Measurements from ENCODE around the gene CACNB4. TPM values are rescaled to one million over a fixed set of nuclear protein-coding genes. Genes with fewer than 3 reads are reported as not detected.

CACNB4 gene
- total and polyA plus RNA-seq, 9 of the 15 experiments (the other 6 are each of a cell fraction or from before 2014, with no cell fraction given): 0.01 to 0.20 (median 0.04) TPM; not detected in 1

GRCh38 chr2:152042636-152043615 lies 55.9 kb downstream of the CACNB4 start (continued):
- TF ChIP-seq SREBF1 (IDR thresholded peaks at IDR 0.05; ENCODE audit: borderline replicate concordance, low read depth, low read length) (no peak), GTF2A2 (tag; IDR thresholded peaks at IDR 0.05) (peak; percentile 89), CHCHD3 (CRISPR knock-in tag; IDR thresholded peaks at IDR 0.05) (no peak), HNRNPUL1 (IDR thresholded peaks at IDR 0.05; ENCODE audit: low read length) (no peak), PURB (CRISPR knock-in tag; IDR thresholded peaks at IDR 0.05; ENCODE audit: low read depth) (no peak), BRF2 (IDR thresholded peaks at IDR 0.05; ENCODE audit: borderline replicate concordance, insufficient read depth, insufficient read length) (no peak), ARID2 (IDR thresholded peaks at IDR 0.05) (no peak), E2F4 (CRISPR knock-in tag; IDR thresholded peaks at IDR 0.05; ENCODE audit: low read depth) (no peak), CSDE1 (IDR thresholded peaks at IDR 0.05) (no peak), DMBX1 (CRISPR knock-in tag; IDR thresholded peaks at IDR 0.05; ENCODE audit: borderline replicate concordance) (no peak), FOXJ2 (tag; IDR thresholded peaks at IDR 0.05) (peak; percentile 85), MCM2 (IDR thresholded peaks at IDR 0.05; ENCODE audit: low read depth) (no peak), HNRNPL (IDR thresholded peaks at IDR 0.05; ENCODE audit: low read depth, low read length) (no peak), RFX7 (CRISPR knock-in tag; IDR thresholded peaks at IDR 0.05) (no peak), ZNF324 (CRISPR knock-in tag; IDR thresholded peaks at IDR 0.05) (no peak), SMAD4 (CRISPR knock-in tag; conservative IDR thresholded peaks at IDR 0.05) (peak; percentile 40; the same call in 1 of the 2 replicates), SRSF1 (IDR thresholded peaks at IDR 0.05; ENCODE audit: low read depth, low read length) (no peak), ZNF589 (CRISPR knock-in tag; IDR thresholded peaks at IDR 0.05; ENCODE audit: low read depth) (peak; percentile 96), HNRNPLL (IDR thresholded peaks at IDR 0.05; ENCODE audit: low read depth, low read length, poor library complexity, severe bottlenecking) (no peak), ESRRB (CRISPR knock-in tag; IDR thresholded peaks at IDR 0.05; ENCODE audit: borderline replicate concordance) (no peak), ATF7 (IDR thresholded peaks at IDR 0.05) (no peak), FOXA1 (IDR thresholded peaks at IDR 0.05; ENCODE audit: borderline replicate concordance) (no peak), TSC22D4 (tag; IDR thresholded peaks at IDR 0.05) (no peak), BRF1 (IDR thresholded peaks at IDR 0.05; ENCODE audit: borderline replicate concordance, extremely low read depth, insufficient read length) (no peak)
- TF ChIP-seq, protein P1, sequence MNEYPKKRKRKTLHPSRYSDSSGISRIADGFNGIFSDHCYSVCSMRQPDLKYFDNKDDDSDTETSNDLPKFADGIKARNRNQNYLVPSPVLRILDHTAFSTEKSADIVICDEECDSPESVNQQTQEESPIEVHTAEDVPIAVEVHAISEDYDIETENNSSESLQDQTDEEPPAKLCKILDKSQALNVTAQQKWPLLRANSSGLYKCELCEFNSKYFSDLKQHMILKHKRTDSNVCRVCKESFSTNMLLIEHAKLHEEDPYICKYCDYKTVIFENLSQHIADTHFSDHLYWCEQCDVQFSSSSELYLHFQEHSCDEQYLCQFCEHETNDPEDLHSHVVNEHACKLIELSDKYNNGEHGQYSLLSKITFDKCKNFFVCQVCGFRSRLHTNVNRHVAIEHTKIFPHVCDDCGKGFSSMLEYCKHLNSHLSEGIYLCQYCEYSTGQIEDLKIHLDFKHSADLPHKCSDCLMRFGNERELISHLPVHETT (CRISPR knock-in tag; conservative IDR thresholded peaks at IDR 0.05 in 1 of 2, IDR thresholded peaks at IDR 0.05 in 1 of 2): peak in 1 of 2 experiments; percentile 97; a peak in 2 of 4 replicates

All from K562 (cell line).